Neural cell (in vitro differentiated cells): Measurements from ENCODE around the gene HOXC6. TPM values are rescaled to one million over a fixed set of nuclear protein-coding genes. Genes with fewer than 3 reads are reported as not detected.

ENCODE experiments used
- H2AFZ ChIP-seq: fragments of 200-600, 300-800 bp; sonication (generic), shearing (Covaris generic); 2 replicates; pipeline ENCODE4 v1.6.0; 2014; ENCODE audit warnings: low read depth, mild to moderate bottlenecking, antibody characterized with exemption, low read length, moderate library complexity
- H3F3A ChIP-seq: fragments of 200-600 bp; shearing (Covaris generic); 2 replicates; pipeline ENCODE4 v1.6.1; 2016; ENCODE audit warnings: mild to moderate bottlenecking, moderate library complexity, mixed read lengths, antibody characterized with exemption, low read length; ENCODE audit not compliant: insufficient read depth, poor library complexity, severe bottlenecking
- H3K27ac ChIP-seq: fragments of 200-600, 300-800 bp; sonication (generic), shearing (Covaris generic); 2 replicates; pipeline ENCODE4 v1.5.1; 2014; ENCODE audit warnings: mild to moderate bottlenecking, low read length, moderate library complexity
- H3K27me3 ChIP-seq: fragments of 300-800, 200-600 bp; sonication (generic), shearing (Covaris generic); 2 replicates; pipeline ENCODE4 v1.6.0; 2014; ENCODE audit warnings: mild to moderate bottlenecking, low read depth, low read length, moderate library complexity; ENCODE audit not compliant: insufficient read depth
- H3K36me3 ChIP-seq: fragments of 300-800, 200-600 bp; sonication (generic), shearing (Covaris generic); 2 replicates; pipeline ENCODE4 v1.5.1; 2014; ENCODE audit warnings: mild to moderate bottlenecking, antibody characterized with exemption, low read length, moderate library complexity; ENCODE audit not compliant: insufficient read depth
- H3K4me2 ChIP-seq: fragments of 300-800, 200-600 bp; sonication (generic), shearing (Covaris generic); 2 replicates; pipeline ENCODE4 v1.6.0; 2014; ENCODE audit warnings: mild to moderate bottlenecking, low read length
- H3K4me3 ChIP-seq: fragments of 300-800, 200-600 bp; sonication (generic), shearing (Covaris generic); 2 replicates; pipeline ENCODE4 v1.5.1; 2014; ENCODE audit warnings: mild to moderate bottlenecking, low read length, moderate library complexity
- H3K79me2 ChIP-seq: fragments of 200-600 bp; shearing (Covaris generic); replicated peaks from 2 replicates; pipeline ENCODE4 v1.6.0; 2014; ENCODE audit warnings: mild to moderate bottlenecking, low read length, moderate library complexity; ENCODE audit not compliant: insufficient read depth
- H3K9ac ChIP-seq: fragments of 300-800, 200-600 bp; sonication (generic), shearing (Covaris generic); 2 replicates; pipeline ENCODE4 v1.6.1; 2016; ENCODE audit warnings: mild to moderate bottlenecking, low read length, mixed read lengths
- H3K9me2 ChIP-seq: fragments of 200-600 bp; shearing (Covaris generic); 2 replicates; pipeline ENCODE4 v1.6.1; 2016; ENCODE audit warnings: mild to moderate bottlenecking, low read length, mixed read lengths; ENCODE audit not compliant: insufficient read depth
- H3K9me3 ChIP-seq: fragments of 200-600, 300-800 bp; sonication (generic), shearing (Covaris generic); 2 replicates; pipeline ENCODE4 v1.6.1; 2016; ENCODE audit warnings: mild to moderate bottlenecking, mixed run types, low read length, moderate library complexity, mixed read lengths
- H4K20me1 ChIP-seq: fragments of 200-600 bp; shearing (Covaris generic); 2 replicates; pipeline ENCODE4 v1.6.1; 2016; ENCODE audit warnings: mild to moderate bottlenecking, mixed run types; ENCODE audit not compliant: insufficient read depth
- CTCF ChIP-seq: fragments of 450-650 bp; IDR thresholded peaks from 2 replicates; pipeline ENCODE4 v1.5.1; 2014; ENCODE audit warnings: antibody characterized with exemption, mild to moderate bottlenecking, moderate library complexity; ENCODE audit not compliant: poor library complexity, severe bottlenecking
- EP300 ChIP-seq: fragments of 450-650 bp; conservative IDR thresholded peaks from 2 replicates; pipeline ENCODE4 v1.6.1; 2014; ENCODE audit warnings: antibody characterized with exemption, mild to moderate bottlenecking, moderate library complexity; ENCODE audit not compliant: poor library complexity, severe bottlenecking
- EZH2 ChIP-seq: fragments of 200-600, 300-800 bp; shearing (Covaris generic), sonication (generic); IDR thresholded peaks from 2 replicates; pipeline ENCODE4 v1.6.1; 2014; ENCODE audit warnings: antibody characterized with exemption, low read length, borderline replicate concordance, mild to moderate bottlenecking; ENCODE audit not compliant: insufficient read depth, poor library complexity, severe bottlenecking
- MXI1 ChIP-seq: fragments of 450-650 bp; conservative IDR thresholded peaks from 2 replicates; pipeline ENCODE4 v1.6.1; 2014; ENCODE audit warnings: antibody characterized with exemption, mild to moderate bottlenecking; ENCODE audit not compliant: poor library complexity, severe bottlenecking
- POLR2AphosphoS5 ChIP-seq: IDR thresholded peaks from 2 replicates; pipeline ENCODE4 v1.6.1; 2012
- RAD21 ChIP-seq: fragments of 450-650 bp; conservative IDR thresholded peaks from 2 replicates; pipeline ENCODE4 v1.6.1; 2014; ENCODE audit warnings: antibody characterized with exemption, mild to moderate bottlenecking, moderate library complexity
- REST ChIP-seq: IDR thresholded peaks from 2 replicates; pipeline ENCODE4 v1.6.1; 2012; ENCODE audit warnings: borderline replicate concordance
- SMC3 ChIP-seq: fragments of 450-650 bp; conservative IDR thresholded peaks from 2 replicates; pipeline ENCODE4 v1.6.1; 2014; ENCODE audit warnings: antibody characterized with exemption, mild to moderate bottlenecking, moderate library complexity; ENCODE audit not compliant: poor library complexity
- TAF1 ChIP-seq: IDR thresholded peaks from 2 replicates; pipeline ENCODE4 v1.6.1; 2012; ENCODE audit warnings: low read depth
- polyA plus RNA-seq: library from polyadenylated mRNA; depleted of rRNA; stranded (reverse); fragments of >200 nt; gene quantifications from 2 replicates; pipeline ENCODE4 v1.2.3, GENCODE V29; 2014

HOXC6 gene
- polyA plus RNA-seq, 1 donor from 2014 or later, result not detected

GRCh38 chr12:54074308-54074707 lies 46.1 kb downstream of the HOXC6 start:
- H3K9ac ChIP-seq, result no peak overlapping the region
- no peaks in the 10 kb centered on the region for H3F3A ChIP-seq
- H4K20me1 ChIP-seq, result no peaks in the 10 kb centered on the region
- H3K27ac ChIP-seq, result no peak overlapping the region
- no peaks in the 10 kb centered on the region for H3K36me3 ChIP-seq
- no peak overlapping the region for H3K4me3 ChIP-seq
- H3K27me3 ChIP-seq, result peaks cover 82% of the 10 kb centered on the region
- no peak overlapping the region for H3K4me2 ChIP-seq
- TF ChIP-seq CTCF (no peak), SMC3 (no peak), REST (no peak), TAF1 (no peak), MXI1 (no peak), RAD21 (no peak), EZH2 (no peak), POLR2AphosphoS5 (no peak), EP300 (no peak)
- no peaks in the 10 kb centered on the region for H3K79me2 ChIP-seq
- H2AFZ ChIP-seq, result no peak overlapping the region
- H3K9me2 ChIP-seq, result no peaks in the 10 kb centered on the region
- H3K9me3 ChIP-seq, result no peaks in the 10 kb centered on the region

GRCh38 chr12:54075409-54075808 lies 47.2 kb downstream of the HOXC6 start:
- no peaks in the 10 kb centered on the region for H3K79me2 ChIP-seq
- TF ChIP-seq TAF1 (no peak), RAD21 (no peak), REST (no peak), CTCF (no peak), EP300 (no peak), MXI1 (no peak), EZH2 (no peak), POLR2AphosphoS5 (no peak), SMC3 (no peak)
- H3K27me3 ChIP-seq, result peaks cover 87% of the 10 kb centered on the region
- H3K9me2 ChIP-seq, result no peaks in the 10 kb centered on the region
- H3K27ac ChIP-seq, result no peak overlapping the region
- no peak overlapping the region for H3K4me2 ChIP-seq
- H3K4me3 ChIP-seq, result no peak overlapping the region
- no peaks in the 10 kb centered on the region for H4K20me1 ChIP-seq
- H2AFZ ChIP-seq, result no peak overlapping the region
- H3F3A ChIP-seq, result no peaks in the 10 kb centered on the region
- no peaks in the 10 kb centered on the region for H3K9me3 ChIP-seq
- no peaks in the 10 kb centered on the region for H3K36me3 ChIP-seq
- no peak overlapping the region for H3K9ac ChIP-seq
